Adrenal gland (tissue), 12 donors: ENCODE results near the gene PTPRC. TPM values are rescaled to one million over a fixed set of nuclear protein-coding genes. Genes with fewer than 3 reads are reported as not detected.

ENCODE experiments used
- DNase-seq, 7 donors: peaks; one replicate each; pipeline ENCODE4 v3.0.0-alpha.2; 2019 to 2020
- H3K27ac ChIP-seq, 5 donors: fragments of 200-600 bp; sonication (generic) in 4 of 5; 1 replicate in 3 of 5; 2 replicates in 2 of 5; pipeline versions ENCODE4 v1.5.1 to v1.8.0; 2016 to 2020; ENCODE audit warnings: mild to moderate bottlenecking in 1 of 5
- H3K27me3 ChIP-seq: fragments of 200-600 bp; 2 replicates; pipeline ENCODE4 v1.8.0; 2021
- H3K36me3 ChIP-seq, 2 donors: fragments of 200-600 bp; replicated peaks in 1 of 2; 1 replicate in 1 of 2; 2 replicates in 1 of 2; pipeline versions ENCODE4 v1.5.1 to v1.8.0; 2018 to 2022
- H3K4me1 ChIP-seq, 2 donors: fragments of 200-600 bp; replicated peaks in 1 of 2; 1 replicate in 1 of 2; 2 replicates in 1 of 2; pipeline versions ENCODE4 v1.5.1 to v1.8.0; 2018 to 2021
- H3K4me3 ChIP-seq, 4 donors: fragments of 200-600 bp; sonication (generic) in 3 of 4; one replicate each; pipeline ENCODE4 v1.5.1; 2016 to 2018
- H3K9me3 ChIP-seq, 3 donors: fragments of 200-600 bp; sonication (generic) in 1 of 3; replicated peaks in 1 of 3; 1 replicate in 2 of 3; 2 replicates in 1 of 3; pipeline versions ENCODE4 v1.5.1 to v1.8.0; 2016 to 2021
- CTCF ChIP-seq, 6 experiments: fragments of 450-650 bp in 4 of 6; fragments of 200-600 bp in 2 of 6; sonication (generic) in 1 of 6; IDR thresholded peaks; 1 replicate in 5 of 6; 2 replicates in 1 of 6; pipeline versions ENCODE4 v1.5.1 to v1.8.0; 2016 to 2021; ENCODE audit warnings: antibody characterized with exemption in 6 of 6, mild to moderate bottlenecking in 2 of 6, moderate library complexity in 1 of 6
- POLR2A ChIP-seq, 2 donors: fragments of 450-650 bp; IDR thresholded peaks; one replicate each; pipeline ENCODE4 v1.6.1; 2017; ENCODE audit warnings: antibody characterized with exemption in 2 of 2, mild to moderate bottlenecking in 2 of 2, moderate library complexity in 1 of 2
- WGBS, 4 donors: extraction: QIAGEN DNeasy Blood & Tissue Kit in 2 of 4; methylation state at CpG; one replicate each; pipeline versions ENCODE4 v1.1.5 to v1.1.7; 2013 to 2017; 5-methylcytosine and 5-hydroxymethylcytosine counted together
- intact Hi-C, 2 donors: fragments of 100-400 bp; cut with DNase I; formaldehyde crosslinking; loops; one replicate each; pipeline versions ENCODE4 v1.14.1 to v1.15.0; 2022 to 2023
- polyA plus RNA-seq, 3 donors: library from polyadenylated mRNA; stranded (reverse); fragments of 200-250 nt in 2 of 3; fragments of 350-450 nt in 1 of 3; fragmentation: Illumina TruSeq in 1 of 3; extraction: RNeasy Lipid Tissue Mini Kit (QIAGEN cat#74804) in 1 of 3; gene quantifications; one replicate each; pipeline ENCODE4 v1.2.3, GENCODE V29; 2013 to 2014
- total RNA-seq, 9 donors: library from RNA; depleted of rRNA in 4 of 9; stranded (reverse); fragments of >200 nt in 4 of 9; fragments of 120-200 nt in 1 of 9; fragmentation: NEBNext Ultra II Directional in 1 of 9; extraction: Animal tissue kit (Norgen Biotek cat#: 25700) in 1 of 9; gene quantifications; one replicate each; pipeline versions ENCODE4 v1.1.0 to v1.2.4, GENCODE V29; 2013 to 2023
- donor health status: healthy with polysubstance abuse.
- donor health status: Bipolar disorder and iron deficiency.
- donor health status: DM: yes; HTN: yes; CAD: no.
- donor health status: DM: no; HTN: no; CAD: no.
- donor health status: DM: no; HTN: no; CAD: no.
- donor health status: DM: yes; HTN: yes; CAD: no.

The PTPRC gene
- total and polyA plus RNA-seq, 12 donors, result 2.5 to 33.0 (median 15.2) TPM

GRCh38 chr1:198805498-198806151 is 166.8 kb downstream of the PTPRC start:
- Histone ChIP-seq H3K9me3 (no peaks in the 10 kb centered on the region), H3K36me3 (no peaks in the 10 kb centered on the region), H3K4me3 (no peak overlapping the region), H3K27ac (no peak overlapping the region), H3K27me3 (no peaks in the 10 kb centered on the region), H3K4me1 (no peaks in the 10 kb centered on the region)
- DNase-seq, result no peak
- intact Hi-C loops, result no loop called here
- TF ChIP-seq POLR2A (IDR thresholded peaks at IDR 0.05) (no peak), CTCF (IDR thresholded peaks at IDR 0.05) (no peak)
- 88 to 96% (median 93%) methylated on average over 5 of the region's 5 CpGs for WGBS, 4 donors

- TF ChIP-seq POLR2A (IDR thresholded peaks at IDR 0.05) (no peak), CTCF (IDR thresholded peaks at IDR 0.05) (no peak)
- Histone ChIP-seq H3K9me3 (no peaks in the 10 kb centered on the region), H3K27ac (no peak overlapping the region), H3K27me3 (no peaks in the 10 kb centered on the region), H3K4me3 (no peak overlapping the region), H3K4me1 (no peaks in the 10 kb centered on the region), H3K36me3 (no peaks in the 10 kb centered on the region)
- WGBS, 4 donors, result 89 to 95% (median 93%) methylated on average over 5 of the region's 5 CpGs
- DNase-seq, result no peak
- intact Hi-C loops, result no loop called here
Observed at GRCh38 chr1:198806861-198807260, 168.0 kb downstream of the PTPRC start.

Other genes starting within 250 kb of the PTPRC start
- gene ATP6V1G3, start 98.4 kb upstream of the PTPRC start, total RNA-seq, result not detected
- gene ATP6V1G3, start 98.4 kb upstream of the PTPRC start, polyA plus RNA-seq, result not detected